CD8-positive, alpha-beta memory T cell (primary cell): Measurements from ENCODE around the gene CNTNAP5. TPM values are rescaled to one million over a fixed set of nuclear protein-coding genes. Genes with fewer than 3 reads are reported as not detected.

ENCODE experiments used
- CTCF ChIA-PET: fragments of 350-600 bp; sonication (Branson Sonifier 250); formaldehyde crosslinking; loops from one replicate; lab custom pipeline; 2021; ENCODE audit warnings: antibody characterized with exemption; lab: Charles Lee
- POLR2A ChIA-PET: fragments of 350-600 bp; sonication (Branson Sonifier 250); formaldehyde crosslinking; loops from one replicate; lab custom pipeline; 2021; ENCODE audit warnings: antibody characterized with exemption; lab: Charles Lee
- DNase-seq, 5 donors: peaks; one replicate each; pipeline versions ENCODE4 v3.0.0 to v3.0.0-alpha.2; 2020 to 2022; ENCODE audit warnings: mixed read lengths in 1 of 5
- H3K27ac ChIP-seq: one replicate; pipeline ENCODE4 v1.7.0; 2013; ENCODE audit warnings: low read depth, mild to moderate bottlenecking, low read length, moderate library complexity
- H3K27me3 ChIP-seq: 2 replicates; pipeline ENCODE4 v1.7.0; 2013; ENCODE audit warnings: low read length, mild to moderate bottlenecking; ENCODE audit not compliant: insufficient read depth, poor library complexity, severe bottlenecking
- H3K36me3 ChIP-seq: 2 replicates; pipeline ENCODE4 v1.7.0; 2013; ENCODE audit warnings: mild to moderate bottlenecking, low read length, moderate library complexity; ENCODE audit not compliant: insufficient read depth
- H3K4me1 ChIP-seq: 2 replicates; pipeline ENCODE4 v1.7.0; 2013; ENCODE audit warnings: mild to moderate bottlenecking, low read length, moderate library complexity; ENCODE audit not compliant: insufficient read depth
- H3K4me3 ChIP-seq: 2 replicates; pipeline ENCODE4 v1.7.0; 2013; ENCODE audit warnings: mild to moderate bottlenecking, low read length
- H3K9me3 ChIP-seq: 2 replicates; pipeline ENCODE4 v1.7.0; 2013; ENCODE audit warnings: mild to moderate bottlenecking, low read length
- H3K27ac Mint-ChIP-seq, 8 donors: one replicate each; pipeline ENCODE4 v1.8.0; 2020 to 2021; ENCODE audit warnings: mixed read lengths in 8 of 8, mild to moderate bottlenecking in 6 of 8, inconsistent platforms in 3 of 8, moderate library complexity in 3 of 8
- H3K27me3 Mint-ChIP-seq, 2 donors: one replicate each; pipeline ENCODE4 v1.8.0; 2020 to 2021; ENCODE audit warnings: mixed read lengths in 2 of 2, mild to moderate bottlenecking in 1 of 2, moderate library complexity in 1 of 2
- H3K36me3 Mint-ChIP-seq, 3 donors: one replicate each; pipeline ENCODE4 v1.8.0; 2020 to 2021; ENCODE audit warnings: mixed read lengths in 3 of 3, inconsistent platforms in 1 of 3, mild to moderate bottlenecking in 1 of 3
- H3K4me1 Mint-ChIP-seq, 3 donors: one replicate each; pipeline ENCODE4 v1.8.0; 2020 to 2021; ENCODE audit warnings: mixed read lengths in 3 of 3, inconsistent platforms in 1 of 3, mild to moderate bottlenecking in 1 of 3
- H3K4me3 Mint-ChIP-seq, 7 donors: one replicate each; pipeline ENCODE4 v1.8.0; 2020 to 2021; ENCODE audit warnings: mixed read lengths in 7 of 7, mild to moderate bottlenecking in 6 of 7, moderate library complexity in 4 of 7, inconsistent platforms in 2 of 7
- H3K9me3 Mint-ChIP-seq, 5 donors: one replicate each; pipeline ENCODE4 v1.8.0; 2020 to 2022; ENCODE audit warnings: mixed read lengths in 5 of 5, mild to moderate bottlenecking in 3 of 5, moderate library complexity in 2 of 5, inconsistent platforms in 1 of 5
- polyA plus RNA-seq: library from polyadenylated mRNA; unstranded; fragments of 300-500 nt; fragmentation: Illumina TruSeq; gene quantifications from one replicate; pipeline ENCODE4 v1.2.3, GENCODE V29; 2021
- total RNA-seq, 2 experiments: library from RNA; stranded (reverse); gene quantifications; one replicate each; pipeline ENCODE4 v1.2.3, GENCODE V29; 2021

The CNTNAP5 gene
- total and polyA plus RNA-seq, 3 experiments from 2014 or later: not detected

DNA sequence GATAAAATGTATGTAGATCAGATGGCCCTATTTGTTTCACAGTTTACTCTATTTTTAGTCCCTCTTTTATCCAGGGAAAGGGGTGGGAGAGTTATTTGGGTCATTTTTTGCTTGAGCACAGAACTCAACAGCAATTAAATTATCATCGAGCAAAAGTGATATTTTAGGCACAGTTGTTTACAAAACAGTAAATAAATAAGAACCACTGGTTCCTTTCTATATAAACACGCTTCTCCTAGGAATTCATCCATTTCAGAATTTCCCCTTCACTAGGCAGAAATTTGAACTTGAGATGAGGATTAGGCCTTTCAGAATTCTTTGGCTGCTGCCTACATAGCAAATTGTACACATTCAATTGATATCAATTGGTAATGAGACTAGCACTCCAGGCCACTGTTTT is 812.4 kb downstream of the CNTNAP5 start:
- Histone ChIP-seq H3K9me3 (no peaks in the 10 kb centered on the region), H3K27ac (no peak overlapping the region), H3K4me1 (no peaks in the 10 kb centered on the region), H3K4me3 (no peak overlapping the region), H3K27me3 (no peaks in the 10 kb centered on the region), H3K36me3 (no peaks in the 10 kb centered on the region)
- CTCF ChIA-PET: no interaction called here
- H3K4me3 Mint-ChIP-seq: no peak overlapping the region
- H3K27ac Mint-ChIP-seq: no peak overlapping the region
- H3K4me1 Mint-ChIP-seq: no peaks in the 10 kb centered on the region
- DNase-seq: no peak
- H3K36me3 Mint-ChIP-seq: no peaks in the 10 kb centered on the region
- H3K27me3 Mint-ChIP-seq: peaks cover 0 to 2% of the 10 kb centered on the region in 2 donors
- H3K9me3 Mint-ChIP-seq: peaks cover 0 to 23% (median 18%) of the 10 kb centered on the region in 5 donors
- POLR2A ChIA-PET: no interaction called here

DNA sequence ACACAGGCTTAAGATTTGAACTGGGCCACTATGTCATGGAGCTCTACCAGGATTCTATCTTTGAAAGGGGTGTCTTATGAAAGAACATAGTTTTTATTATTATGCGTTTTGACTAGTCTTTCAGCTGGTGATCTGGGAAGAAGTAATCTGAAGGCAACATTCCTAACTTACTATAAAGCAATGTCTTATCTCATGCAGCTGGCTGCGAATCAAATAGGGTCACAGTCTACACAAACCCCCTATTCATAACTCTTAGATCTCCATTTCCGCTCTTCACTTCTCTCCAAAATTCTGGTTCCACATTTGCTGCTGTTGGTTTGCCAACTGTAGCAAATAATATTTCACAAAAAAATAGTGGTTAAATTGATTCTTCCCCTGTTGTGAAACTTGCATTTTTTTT is 813.3 kb downstream of the CNTNAP5 start:
- no peaks in the 10 kb centered on the region for H3K27me3 ChIP-seq
- no peaks in the 10 kb centered on the region for H3K9me3 ChIP-seq
- H3K27ac ChIP-seq: no peak overlapping the region
- H3K27ac Mint-ChIP-seq: no peak overlapping the region
- H3K4me3 ChIP-seq: no peak overlapping the region
- no peaks in the 10 kb centered on the region for H3K4me1 ChIP-seq
- DNase-seq: no peak
- CTCF ChIA-PET: no interaction called here
- H3K9me3 Mint-ChIP-seq: peaks cover 0 to 26% (median 11%) of the 10 kb centered on the region in 5 donors
- no peaks in the 10 kb centered on the region for H3K4me1 Mint-ChIP-seq
- H3K4me3 Mint-ChIP-seq: no peak overlapping the region
- H3K27me3 Mint-ChIP-seq: peaks cover 0 to 2% of the 10 kb centered on the region in 2 donors
- POLR2A ChIA-PET: no interaction called here
- H3K36me3 Mint-ChIP-seq: no peaks in the 10 kb centered on the region
- H3K36me3 ChIP-seq: no peaks in the 10 kb centered on the region

DNA sequence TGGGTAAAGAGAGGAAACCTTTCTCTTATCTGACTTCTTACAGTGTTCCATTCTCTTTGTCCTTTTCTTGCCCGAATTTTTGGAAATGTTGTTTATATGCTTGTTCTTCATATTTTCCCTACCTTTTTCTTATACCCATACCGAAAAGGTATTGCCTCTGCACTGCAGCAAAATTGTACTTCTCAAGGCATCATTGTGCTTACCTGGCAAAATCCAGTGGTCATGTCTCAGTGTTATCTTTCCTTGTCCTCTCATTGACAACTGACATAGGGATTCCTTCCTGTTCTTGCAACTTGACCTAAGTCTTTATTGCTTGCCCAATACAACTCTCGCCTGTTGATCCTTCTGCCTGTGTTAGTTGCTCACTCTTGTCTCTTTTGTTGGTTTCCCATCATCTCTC is 842.2 kb downstream of the CNTNAP5 start:
- no peaks in the 10 kb centered on the region for H3K27me3 Mint-ChIP-seq
- no peak overlapping the region for H3K4me3 Mint-ChIP-seq
- no peaks in the 10 kb centered on the region for H3K9me3 ChIP-seq
- H3K36me3 ChIP-seq: no peaks in the 10 kb centered on the region
- H3K36me3 Mint-ChIP-seq: no peaks in the 10 kb centered on the region
- POLR2A ChIA-PET: no interaction called here
- H3K27me3 ChIP-seq: no peaks in the 10 kb centered on the region
- H3K4me3 ChIP-seq: no peak overlapping the region
- H3K4me1 ChIP-seq: no peaks in the 10 kb centered on the region
- H3K27ac Mint-ChIP-seq: no peak overlapping the region
- CTCF ChIA-PET: no interaction called here
- H3K9me3 Mint-ChIP-seq: peaks cover 2 to 7% (median 4%) of the 10 kb centered on the region in 5 donors
- H3K27ac ChIP-seq: no peak overlapping the region
- no peaks in the 10 kb centered on the region for H3K4me1 Mint-ChIP-seq
- DNase-seq: no peak

DNA sequence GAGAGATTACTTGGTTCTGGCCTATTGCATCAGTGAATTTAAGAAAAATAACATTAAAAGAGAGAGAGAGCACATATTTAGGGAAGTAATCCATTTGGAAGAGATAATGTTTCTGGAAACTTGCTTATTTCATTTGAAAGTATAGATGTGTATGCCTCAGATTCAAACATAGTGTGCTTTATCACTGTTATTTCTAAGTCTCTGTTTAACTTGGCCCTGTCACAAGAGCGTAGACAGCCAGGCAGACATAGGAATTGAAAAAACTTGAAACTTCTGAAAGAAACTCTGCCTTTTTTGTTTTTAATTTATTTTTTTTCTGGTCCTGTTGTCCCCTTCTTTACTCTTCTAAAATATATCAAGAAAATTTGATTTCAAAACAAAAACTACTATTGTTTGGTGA is 849.1 kb downstream of the CNTNAP5 start:
- H3K36me3 ChIP-seq: no peaks in the 10 kb centered on the region
- no peaks in the 10 kb centered on the region for H3K4me1 ChIP-seq
- no peaks in the 10 kb centered on the region for H3K9me3 ChIP-seq
- Mint-ChIP-seq H3K27me3 (no peaks in the 10 kb centered on the region), H3K4me1 (no peaks in the 10 kb centered on the region), H3K4me3 (no peak overlapping the region), H3K27ac (no peak overlapping the region), H3K9me3 (peaks cover 6 to 13% (median 8%) of the 10 kb centered on the region in 5 donors), H3K36me3 (no peaks in the 10 kb centered on the region)
- ChIA-PET CTCF (no interaction called here), POLR2A (no interaction called here)
- H3K27ac ChIP-seq: no peak overlapping the region
- no peak overlapping the region for H3K4me3 ChIP-seq
- no peak for DNase-seq
- no peaks in the 10 kb centered on the region for H3K27me3 ChIP-seq

DNA sequence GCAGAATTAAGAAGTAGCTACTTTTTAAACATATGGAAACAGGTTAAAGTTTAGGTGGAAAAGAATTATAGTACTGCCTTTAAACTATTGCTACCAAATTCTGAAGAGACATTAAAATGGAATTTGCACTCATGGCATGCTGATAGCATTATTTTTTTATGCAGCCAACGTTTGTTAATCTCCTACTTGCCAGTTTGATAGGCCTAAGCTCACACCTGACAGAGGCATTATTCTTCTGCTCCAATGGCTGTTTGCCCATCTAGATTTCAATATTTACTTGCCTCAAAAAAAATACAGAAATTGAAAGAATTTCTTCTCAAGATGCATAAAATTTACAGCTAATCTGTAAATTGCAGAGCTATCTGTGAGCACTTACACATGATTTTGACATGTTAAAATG is 849.6 kb downstream of the CNTNAP5 start:
- peaks cover 8 to 13% (median 9%) of the 10 kb centered on the region in 5 donors for H3K9me3 Mint-ChIP-seq
- H3K27ac Mint-ChIP-seq: no peak overlapping the region
- Histone ChIP-seq H3K36me3 (no peaks in the 10 kb centered on the region), H3K27ac (no peak overlapping the region), H3K27me3 (no peaks in the 10 kb centered on the region), H3K4me1 (no peaks in the 10 kb centered on the region), H3K9me3 (no peaks in the 10 kb centered on the region), H3K4me3 (no peak overlapping the region)
- no peak overlapping the region for H3K4me3 Mint-ChIP-seq
- H3K4me1 Mint-ChIP-seq: no peaks in the 10 kb centered on the region
- POLR2A ChIA-PET: no interaction called here
- no peaks in the 10 kb centered on the region for H3K36me3 Mint-ChIP-seq
- CTCF ChIA-PET: no interaction called here
- DNase-seq: no peak
- no peaks in the 10 kb centered on the region for H3K27me3 Mint-ChIP-seq

DNA sequence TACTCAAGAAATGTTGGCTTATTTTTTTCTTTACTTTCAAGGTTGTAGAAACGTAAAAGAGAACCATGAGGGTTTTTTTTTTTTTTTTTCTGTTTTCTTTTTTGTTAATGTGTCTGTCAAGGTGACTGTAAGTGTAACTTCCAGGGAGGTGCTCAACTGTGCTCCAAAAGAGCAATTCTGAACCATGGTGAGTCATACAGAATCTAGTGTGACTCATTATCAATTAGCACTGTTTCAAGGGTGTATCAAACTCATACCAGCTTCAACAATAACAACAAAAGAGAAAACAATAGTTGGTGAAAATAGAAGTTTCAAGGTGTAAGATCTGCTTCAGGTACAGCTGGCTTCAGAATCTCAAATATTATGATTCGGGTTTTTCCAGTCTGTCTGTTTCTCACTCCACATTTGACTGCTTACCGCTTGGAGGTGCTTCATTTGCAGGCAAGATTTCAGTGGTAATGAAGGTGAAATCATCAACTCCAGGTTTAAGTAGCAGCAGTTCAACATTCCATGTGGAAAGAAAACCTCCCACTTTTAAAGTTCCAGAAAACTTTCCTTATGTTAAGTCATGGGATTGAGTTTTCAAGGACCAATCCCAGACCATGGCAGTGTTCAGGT is 850.6 kb downstream of the CNTNAP5 start:
- H3K9me3 Mint-ChIP-seq: peaks cover 8 to 17% (median 10%) of the 10 kb centered on the region in 5 donors
- no peak overlapping the region for H3K27ac ChIP-seq
- CTCF ChIA-PET: no interaction called here

DNA sequence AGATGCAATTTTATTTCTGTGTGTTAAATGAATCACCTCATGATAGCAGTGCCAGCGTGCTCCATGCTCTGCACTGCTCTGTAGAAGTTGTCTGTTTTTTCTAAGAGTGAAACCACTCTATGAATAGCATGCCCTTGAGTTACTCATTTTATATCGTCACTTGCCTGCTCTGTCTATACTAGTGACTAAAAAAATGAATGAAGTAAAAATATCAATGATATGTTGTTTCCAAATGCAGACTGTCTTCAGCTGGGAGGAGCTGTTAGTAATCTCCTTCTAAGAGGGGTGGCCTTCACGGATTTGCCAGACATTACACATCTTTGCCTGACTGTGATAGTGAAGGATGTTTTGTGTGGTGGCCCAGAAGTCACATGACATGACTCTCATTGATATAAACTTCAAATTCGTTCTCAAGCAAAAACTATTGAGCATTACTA is 852.1 kb downstream of the CNTNAP5 start:
- DNase-seq: no peak
- no peaks in the 10 kb centered on the region for H3K27me3 ChIP-seq
- no peak overlapping the region for H3K4me3 ChIP-seq
- Mint-ChIP-seq H3K27me3 (no peaks in the 10 kb centered on the region), H3K27ac (peak overlapping the region in 1 of 8 donors; percentile 57), H3K4me1 (no peaks in the 10 kb centered on the region), H3K36me3 (no peaks in the 10 kb centered on the region), H3K4me3 (no peak overlapping the region), H3K9me3 (peaks cover 6 to 21% (median 8%) of the 10 kb centered on the region in 5 donors)
- no peaks in the 10 kb centered on the region for H3K36me3 ChIP-seq
- ChIA-PET POLR2A (no interaction called here), CTCF (no interaction called here)
- H3K27ac ChIP-seq: no peak overlapping the region
- H3K4me1 ChIP-seq: no peaks in the 10 kb centered on the region
- no peaks in the 10 kb centered on the region for H3K9me3 ChIP-seq

More for the DNA sequence above, 850.6 kb downstream of the CNTNAP5 start:
- Mint-ChIP-seq H3K27me3 (no peaks in the 10 kb centered on the region), H3K4me1 (no peaks in the 10 kb centered on the region), H3K36me3 (no peaks in the 10 kb centered on the region), H3K4me3 (peak overlapping the region in 1 of 7 donors; percentile 32), H3K27ac (no peak overlapping the region)
- POLR2A ChIA-PET: no interaction called here
- Histone ChIP-seq H3K4me3 (no peak overlapping the region), H3K4me1 (no peaks in the 10 kb centered on the region), H3K9me3 (no peaks in the 10 kb centered on the region), H3K36me3 (no peaks in the 10 kb centered on the region), H3K27me3 (no peaks in the 10 kb centered on the region)
- no peak for DNase-seq

DNA sequence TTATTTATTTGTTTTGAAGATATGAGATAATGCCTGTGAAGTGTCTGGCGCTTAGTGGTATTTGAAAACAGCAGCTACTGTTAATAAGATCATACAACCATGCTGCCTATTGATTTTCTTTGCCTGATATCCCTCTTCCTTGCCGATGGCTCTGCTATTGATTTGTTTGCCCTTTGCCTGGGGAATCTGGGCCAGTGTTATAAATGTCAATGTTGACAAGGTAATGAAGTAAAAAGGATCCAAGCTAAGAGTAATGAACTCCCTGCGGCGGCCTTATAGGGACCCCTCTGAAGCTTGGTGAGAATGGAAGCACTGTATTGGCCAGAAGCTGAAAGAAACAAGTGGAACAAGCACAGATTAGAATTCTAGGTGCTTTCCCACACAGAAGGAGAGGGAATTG is 854.6 kb downstream of the CNTNAP5 start:
- Mint-ChIP-seq H3K36me3 (no peaks in the 10 kb centered on the region), H3K27ac (no peak overlapping the region), H3K27me3 (no peaks in the 10 kb centered on the region), H3K4me1 (no peaks in the 10 kb centered on the region), H3K4me3 (no peak overlapping the region), H3K9me3 (peaks cover 8 to 18% (median 15%) of the 10 kb centered on the region in 5 donors)
- Histone ChIP-seq H3K4me3 (no peak overlapping the region), H3K27me3 (no peaks in the 10 kb centered on the region), H3K36me3 (no peaks in the 10 kb centered on the region), H3K4me1 (no peaks in the 10 kb centered on the region), H3K9me3 (no peaks in the 10 kb centered on the region), H3K27ac (no peak overlapping the region)
- no peak for DNase-seq
- ChIA-PET CTCF (interaction anchor here (1.5 kb wide), 1 partner anchor 9 kb away, joined by 6 read pairs; no protein-coding TSS in a partner anchor), POLR2A (no interaction called here)
